OCI-LY1 (cell line): Measurements from ENCODE around the gene PPP4R3A.
A peak's percentile ranks its signal among the peaks of the same experiment; 100 is the strongest.
"Not testable (repeated sequence)": the region's sequence is repeated elsewhere in the genome, so short reads cannot be mapped to it uniquely, and the experiment has no call there.

ENCODE experiments used
- H2AFZ ChIP-seq: fragments of 200-600 bp; sonication (generic), shearing (Covaris generic); 2 replicates; pipeline ENCODE4 v1.6.0; 2014; ENCODE audit warnings: antibody characterized with exemption, mild to moderate bottlenecking, low read length
- H3F3A ChIP-seq: fragments of 200-600 bp; sonication (generic), shearing (Covaris generic); 2 replicates; pipeline ENCODE4 v1.6.0; 2014; ENCODE audit warnings: mild to moderate bottlenecking, antibody characterized with exemption, low read length, moderate library complexity; ENCODE audit not compliant: insufficient read depth
- H3K27ac ChIP-seq: fragments of 200-600 bp; sonication (generic); 2 replicates; pipeline ENCODE4 v1.5.1; 2014; ENCODE audit warnings: low read length, mixed run types, mild to moderate bottlenecking, low read depth; ENCODE audit not compliant: poor library complexity, severe bottlenecking
- H3K27me3 ChIP-seq: fragments of 200-600 bp; sonication (generic); 2 replicates; pipeline ENCODE4 v1.6.0; 2014; ENCODE audit warnings: antibody characterized with exemption, mild to moderate bottlenecking, low read length, moderate library complexity; ENCODE audit not compliant: insufficient read depth
- H3K36me3 ChIP-seq: fragments of 200-600 bp; sonication (generic); 2 replicates; pipeline ENCODE4 v1.6.1; 2014; ENCODE audit warnings: mild to moderate bottlenecking, antibody characterized with exemption, low read length, moderate library complexity, mixed read lengths; ENCODE audit not compliant: insufficient read depth
- H3K4me1 ChIP-seq: fragments of 200-600 bp; sonication (generic); 2 replicates; pipeline ENCODE4 v1.5.1; 2014; ENCODE audit warnings: mild to moderate bottlenecking, low read length, moderate library complexity; ENCODE audit not compliant: insufficient read depth, severe bottlenecking
- H3K4me2 ChIP-seq: fragments of 200-600 bp; sonication (generic), shearing (Covaris generic); 2 replicates; pipeline ENCODE4 v1.6.1; 2014; ENCODE audit warnings: low read length
- H3K4me3 ChIP-seq: fragments of 200-600 bp; sonication (generic); 2 replicates; pipeline ENCODE4 v1.5.1; 2014; ENCODE audit warnings: low read length, low read depth, mild to moderate bottlenecking, mixed read lengths; ENCODE audit not compliant: poor library complexity, severe bottlenecking
- H3K79me2 ChIP-seq: fragments of 200-600 bp; shearing (Covaris generic); 2 replicates; pipeline ENCODE4 v1.6.1; 2016; ENCODE audit warnings: mixed run types, low read length, mixed read lengths; ENCODE audit not compliant: insufficient read depth
- H3K9ac ChIP-seq: fragments of 200-600 bp; sonication (generic), shearing (Covaris generic); 2 replicates; pipeline ENCODE4 v1.6.1; 2014; ENCODE audit warnings: mild to moderate bottlenecking, low read length, mixed read lengths
- H3K9me2 ChIP-seq: fragments of 200-600 bp; sonication (generic), shearing (Covaris generic); 2 replicates; pipeline ENCODE4 v1.6.1; 2014; ENCODE audit warnings: low read depth, mild to moderate bottlenecking, low read length, mixed read lengths
- H3K9me3 ChIP-seq: fragments of 200-600 bp; shearing (Covaris generic); 2 replicates; pipeline ENCODE4 v1.6.1; 2014; ENCODE audit warnings: low read length, mixed read lengths
- H4K20me1 ChIP-seq: fragments of 200-600 bp; sonication (generic), shearing (Covaris generic); 2 replicates; pipeline ENCODE4 v1.6.0; 2016; ENCODE audit warnings: mild to moderate bottlenecking, low read length; ENCODE audit not compliant: insufficient read depth
- EZH2 ChIP-seq: fragments of 200-600 bp; sonication (generic), shearing (Covaris generic); IDR thresholded peaks from 2 replicates; pipeline ENCODE4 v1.8.0; 2017; ENCODE audit warnings: borderline replicate concordance, mixed run types, mild to moderate bottlenecking, antibody characterized with exemption, low read length, moderate library complexity, mixed read lengths
- TF ChIP-seq, protein P1 (sequence below): fragments of 200-600 bp; sonication (generic), shearing (Covaris generic); IDR thresholded peaks from 2 replicates; pipeline ENCODE4 v1.5.1; 2017; ENCODE audit warnings: mild to moderate bottlenecking, antibody characterized with exemption, low read length, moderate library complexity, mixed read lengths

Gene PPP4R3A

GRCh38 chr14:91409928-91410718, 100.0 kb downstream of the PPP4R3A start:
- Histone ChIP-seq H3K27ac (peak overlapping the region; percentile 71), H3K9ac (peak overlapping the region; percentile 39; the same call in 1 of the 2 replicates), H4K20me1 (no peaks in the 10 kb centered on the region), H2AFZ (no peak overlapping the region), H3K9me3 (no peaks in the 10 kb centered on the region), H3K9me2 (no peaks in the 10 kb centered on the region), H3K27me3 (no peaks in the 10 kb centered on the region), H3F3A (no peaks in the 10 kb centered on the region), H3K4me1 (peaks cover 99% of the 10 kb centered on the region), H3K4me3 (peak overlapping the region; percentile 35), H3K79me2 (peaks cover 99% of the 10 kb centered on the region), H3K4me2 (peak overlapping the region; percentile 62), H3K36me3 (peaks cover 81% of the 10 kb centered on the region)
- TF ChIP-seq, protein P1, sequence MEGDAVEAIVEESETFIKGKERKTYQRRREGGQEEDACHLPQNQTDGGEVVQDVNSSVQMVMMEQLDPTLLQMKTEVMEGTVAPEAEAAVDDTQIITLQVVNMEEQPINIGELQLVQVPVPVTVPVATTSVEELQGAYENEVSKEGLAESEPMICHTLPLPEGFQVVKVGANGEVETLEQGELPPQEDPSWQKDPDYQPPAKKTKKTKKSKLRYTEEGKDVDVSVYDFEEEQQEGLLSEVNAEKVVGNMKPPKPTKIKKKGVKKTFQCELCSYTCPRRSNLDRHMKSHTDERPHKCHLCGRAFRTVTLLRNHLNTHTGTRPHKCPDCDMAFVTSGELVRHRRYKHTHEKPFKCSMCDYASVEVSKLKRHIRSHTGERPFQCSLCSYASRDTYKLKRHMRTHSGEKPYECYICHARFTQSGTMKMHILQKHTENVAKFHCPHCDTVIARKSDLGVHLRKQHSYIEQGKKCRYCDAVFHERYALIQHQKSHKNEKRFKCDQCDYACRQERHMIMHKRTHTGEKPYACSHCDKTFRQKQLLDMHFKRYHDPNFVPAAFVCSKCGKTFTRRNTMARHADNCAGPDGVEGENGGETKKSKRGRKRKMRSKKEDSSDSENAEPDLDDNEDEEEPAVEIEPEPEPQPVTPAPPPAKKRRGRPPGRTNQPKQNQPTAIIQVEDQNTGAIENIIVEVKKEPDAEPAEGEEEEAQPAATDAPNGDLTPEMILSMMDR, result no peak
- no peak for TF ChIP-seq EZH2

- Histone ChIP-seq H3K4me1 (peaks cover 99% of the 10 kb centered on the region), H3K79me2 (peaks cover 98% of the 10 kb centered on the region)
- not testable (repeated sequence) for H3K4me2 ChIP-seq
These were observed 100.9 kb downstream of the PPP4R3A start for GRCh38 chr14:91409240-91409639.

More at GRCh38 chr14:91409240-91409639, 100.9 kb downstream of the PPP4R3A start:
- not testable (repeated sequence) for H3K4me3 ChIP-seq, H3K27me3 ChIP-seq, H3F3A ChIP-seq, H3K9me3 ChIP-seq, H3K9me2 ChIP-seq, H4K20me1 ChIP-seq, H2AFZ ChIP-seq, H3K9ac ChIP-seq
- Histone ChIP-seq H3K27ac (peak overlapping the region; percentile 71), H3K36me3 (peaks cover 74% of the 10 kb centered on the region)
